T-cell (primary cell): ENCODE results near the gene BBS5. TPM values are rescaled to one million over a fixed set of nuclear protein-coding genes. Genes with fewer than 3 reads are reported as not detected.
A peak's percentile ranks its signal among the peaks of the same experiment; 100 is the strongest.
"Not testable (repeated sequence)": the region's sequence is repeated elsewhere in the genome, so short reads cannot be mapped to it uniquely, and the experiment has no call there.

Experiments
- ATAC-seq, 4 experiments: fragments of 200-7000 bp in 3 of 4; fragments of 150-1000 bp in 1 of 4; cut with Tn5 transposase; replicated peaks in 1 of 4; 1 replicate in 3 of 4; 2 replicates in 1 of 4; pipeline ENCODE4 v1.10.0; 2021; ENCODE audit warnings: moderate library complexity in 3 of 4, mild to moderate bottlenecking in 2 of 4, moderate number of reproducible peaks in 1 of 4
- CTCF ChIA-PET, 2 donors: fragments of 300-600 bp; sonication (Branson Sonifier 250); formaldehyde crosslinking; loops; one replicate each; lab custom pipeline; 2022; ENCODE audit warnings: antibody characterized with exemption in 2 of 2; lab: Charles Lee
- POLR2A ChIA-PET, 2 donors: fragments of 300-600 bp; sonication (Branson Sonifier 250); formaldehyde crosslinking; loops; one replicate each; lab custom pipeline; 2022; ENCODE audit warnings: antibody characterized with exemption in 2 of 2; lab: Charles Lee
- DNase-seq, 35 experiments: peaks; one replicate each; pipeline versions ENCODE4 v3.0.0 to v3.0.0-alpha.2; 2013 to 2023
- H3K27ac ChIP-seq: one replicate; pipeline ENCODE4 v1.5.1; 2013; ENCODE audit warnings: low read length
- H3K27me3 ChIP-seq, 2 experiments: replicated peaks in 1 of 2; 1 replicate in 1 of 2; 2 replicates in 1 of 2; pipeline versions ENCODE4 v1.6.1 to v1.7.0; 2013; ENCODE audit warnings: low read length in 1 of 2, mixed read lengths in 1 of 2; ENCODE audit not compliant: control insufficient read depth in 2 of 2, insufficient read depth in 2 of 2; ENCODE audit errors: extremely low read depth in 1 of 2
- H3K36me3 ChIP-seq, 2 donors: 1 replicate in 1 of 2; 2 replicates in 1 of 2; pipeline versions ENCODE4 v1.6.1 to v1.7.0; 2013; ENCODE audit warnings: low read length in 1 of 2; ENCODE audit not compliant: control insufficient read depth in 2 of 2, insufficient read depth in 1 of 2; ENCODE audit errors: extremely low read depth in 1 of 2
- H3K4me1 ChIP-seq, 2 experiments: 1 replicate in 1 of 2; 2 replicates in 1 of 2; pipeline versions ENCODE4 v1.6.1 to v1.7.0; 2013; ENCODE audit warnings: low read length in 2 of 2, mixed read lengths in 1 of 2; ENCODE audit not compliant: insufficient read depth in 2 of 2, control insufficient read depth in 1 of 2; ENCODE audit errors: extremely low read depth in 1 of 2
- H3K4me3 ChIP-seq, 2 donors: 1 replicate in 1 of 2; 2 replicates in 1 of 2; pipeline versions ENCODE4 v1.5.1 to v1.7.0; 2013; ENCODE audit warnings: mild to moderate bottlenecking in 2 of 2, low read length in 1 of 2, moderate library complexity in 1 of 2; ENCODE audit not compliant: control insufficient read depth in 1 of 2; ENCODE audit errors: extremely low read depth in 1 of 2
- H3K9me3 ChIP-seq: 2 replicates; pipeline ENCODE4 v1.7.0; 2013
- H3K27ac Mint-ChIP-seq, 2 donors: one replicate each; pipeline ENCODE4 v1.8.0; 2020 to 2021; ENCODE audit warnings: mild to moderate bottlenecking in 2 of 2, mixed read lengths in 2 of 2
- H3K27me3 Mint-ChIP-seq, 2 donors: one replicate each; pipeline ENCODE4 v1.8.0; 2021 to 2022; ENCODE audit warnings: mixed read lengths in 2 of 2
- H3K36me3 Mint-ChIP-seq: one replicate; pipeline ENCODE4 v1.8.0; 2021; ENCODE audit warnings: mixed read lengths
- H3K4me1 Mint-ChIP-seq, 3 donors: one replicate each; pipeline ENCODE4 v1.8.0; 2020 to 2022; ENCODE audit warnings: mixed read lengths in 3 of 3, mild to moderate bottlenecking in 1 of 3
- H3K4me3 Mint-ChIP-seq, 3 donors: one replicate each; pipeline ENCODE4 v1.8.0; 2020 to 2022; ENCODE audit warnings: mild to moderate bottlenecking in 3 of 3, mixed read lengths in 3 of 3, moderate library complexity in 3 of 3
- H3K9me3 Mint-ChIP-seq, 3 donors: one replicate each; pipeline ENCODE4 v1.8.0; 2020 to 2022; ENCODE audit warnings: mixed read lengths in 3 of 3
- WGBS: methylation state at CpG from one replicate; pipeline ENCODE4 v1.1.5; 2013; ENCODE audit warnings: missing lambda C conversion rate; ENCODE audit not compliant: insufficient coverage; 5-methylcytosine and 5-hydroxymethylcytosine counted together
- total RNA-seq, 35 experiments: library from RNA in 6 of 35; stranded (reverse) in 6 of 35; fragments of 120-200 nt in 1 of 35; gene quantifications; one replicate each; pipeline versions ENCODE4 v1.2.1 to v1.2.4 and lab custom pipeline; 2013 to 2026

The BBS5 gene
- total RNA-seq, 5 donors from 2014 or later (not counting 1 experiment from before 2014, with no cell fraction given), result 1.8 to 3.0 (median 2.0) TPM

DNA sequence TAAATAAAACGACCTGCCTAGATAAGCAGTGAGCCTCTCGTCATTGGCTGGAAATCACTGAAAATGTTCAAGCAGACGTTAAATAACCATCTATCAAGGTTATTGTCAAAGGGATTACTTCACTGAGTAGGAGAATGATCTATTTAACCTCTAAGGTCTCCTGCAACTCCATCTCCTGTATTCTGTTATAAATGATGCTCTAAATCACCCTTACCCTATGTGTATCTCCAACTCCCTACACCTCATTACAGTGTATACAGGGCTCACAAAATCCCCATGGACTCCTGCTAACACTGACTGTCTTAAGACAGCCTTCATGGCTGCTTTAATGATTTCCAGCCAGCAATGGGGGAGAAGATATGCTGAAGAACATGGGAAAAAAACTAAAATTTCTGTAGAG is 31.0 kb upstream of the BBS5 start:
- H3K27ac Mint-ChIP-seq, result no peak overlapping the region

DNA sequence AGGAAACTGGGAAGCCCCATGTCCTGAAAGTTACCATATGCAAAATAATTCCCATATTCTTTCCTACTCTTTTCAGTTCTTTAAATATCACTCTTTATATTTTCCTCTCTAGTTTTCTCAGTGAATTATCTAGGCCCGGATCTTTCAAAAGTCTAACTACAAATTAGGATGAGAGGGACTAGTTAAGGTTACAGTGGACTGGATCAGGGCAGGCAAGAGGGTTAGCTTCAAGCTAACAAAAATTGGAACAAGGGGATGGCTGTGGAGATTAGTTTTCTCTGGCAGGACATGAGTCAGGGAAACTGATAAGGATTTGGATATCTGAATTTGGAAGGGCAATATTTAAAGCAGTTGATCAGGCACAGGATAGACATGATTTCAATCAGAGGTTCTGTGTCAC is 30.4 kb upstream of the BBS5 start:
- Mint-ChIP-seq H3K9me3 (no peaks in the 10 kb centered on the region), H3K4me1 (no peaks in the 10 kb centered on the region), H3K4me3 (no peak overlapping the region), H3K27me3 (peaks cover 8% of the 10 kb centered on the region in 2 donors), H3K27ac (no peak overlapping the region), H3K36me3 (no peaks in the 10 kb centered on the region)
- Histone ChIP-seq H3K4me1 (no peaks in the 10 kb centered on the region), H3K27me3 (no peaks in the 10 kb centered on the region), H3K4me3 (no peak overlapping the region), H3K27ac (no peak overlapping the region), H3K36me3 (no peaks in the 10 kb centered on the region), H3K9me3 (no peaks in the 10 kb centered on the region)
- DNase-seq (no peak), ATAC-seq (no peak)
- POLR2A ChIA-PET, result no interaction called here
- no CpG with 5 or more reads among the region's 1 CpG for WGBS
- CTCF ChIA-PET, result no interaction called here

More for the DNA sequence above, 31.0 kb upstream of the BBS5 start:
- Mint-ChIP-seq H3K27me3 (peaks cover 4 to 8% of the 10 kb centered on the region in 2 donors), H3K9me3 (no peaks in the 10 kb centered on the region), H3K4me3 (no peak overlapping the region), H3K36me3 (no peaks in the 10 kb centered on the region), H3K4me1 (no peaks in the 10 kb centered on the region)
- CTCF ChIA-PET, result no interaction called here
- no CpG with 5 or more reads among the region's 3 CpGs for WGBS
- DNase-seq (no peak), ATAC-seq (no peak)
- Histone ChIP-seq H3K27me3 (no peaks in the 10 kb centered on the region), H3K4me3 (no peak overlapping the region), H3K9me3 (no peaks in the 10 kb centered on the region), H3K27ac (no peak overlapping the region), H3K36me3 (no peaks in the 10 kb centered on the region), H3K4me1 (no peaks in the 10 kb centered on the region)
- POLR2A ChIA-PET, result no interaction called here

DNA sequence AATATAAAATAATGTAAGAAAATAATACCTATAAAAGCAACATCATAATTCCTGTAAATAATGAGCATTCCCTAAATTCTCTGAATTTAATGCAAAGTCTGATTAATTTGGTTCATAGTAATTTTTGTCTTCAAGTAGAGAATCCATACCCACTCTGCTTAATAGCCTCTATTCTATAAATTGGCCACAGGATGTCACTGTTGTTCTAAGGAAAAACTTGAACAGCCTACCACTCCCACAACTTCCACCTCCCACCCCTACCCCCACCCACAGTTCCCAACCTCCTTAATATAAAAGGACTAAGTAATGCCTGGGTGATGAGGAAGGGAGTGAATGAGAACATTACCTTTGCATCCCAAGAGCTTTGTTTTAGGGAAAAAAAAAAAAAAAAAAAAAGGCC is 27.2 kb upstream of the BBS5 start:
- ATAC-seq (no peak), DNase-seq (peak in 1 of 35 experiments; percentile 25)
- Histone ChIP-seq H3K27me3 (no peaks in the 10 kb centered on the region), H3K4me3 (no peak overlapping the region), H3K36me3 (no peaks in the 10 kb centered on the region), H3K9me3 (no peaks in the 10 kb centered on the region), H3K4me1 (no peaks in the 10 kb centered on the region), H3K27ac (no peak overlapping the region)
- ChIA-PET CTCF (interaction anchor here (0.6 to 1.3 kb wide), 10 partner anchors 11 to 1686 kb away, joined by 3 to 9 read pairs (median 5); no protein-coding TSS in a partner anchor), POLR2A (interaction anchor here (0.6 kb wide), 3 partner anchors 12 to 515 kb away, joined by 3 to 7 read pairs (median 3); no protein-coding TSS in a partner anchor)
- no peak overlapping the region for H3K27ac Mint-ChIP-seq
- H3K4me3 Mint-ChIP-seq, result no peak overlapping the region
- H3K36me3 Mint-ChIP-seq, result no peaks in the 10 kb centered on the region
- H3K27me3 Mint-ChIP-seq, result peaks cover 4 to 11% of the 10 kb centered on the region in 2 donors
- H3K9me3 Mint-ChIP-seq, result peaks cover 0 to 3% (median 0%) of the 10 kb centered on the region in 3 donors
- H3K4me1 Mint-ChIP-seq, result no peaks in the 10 kb centered on the region

DNA sequence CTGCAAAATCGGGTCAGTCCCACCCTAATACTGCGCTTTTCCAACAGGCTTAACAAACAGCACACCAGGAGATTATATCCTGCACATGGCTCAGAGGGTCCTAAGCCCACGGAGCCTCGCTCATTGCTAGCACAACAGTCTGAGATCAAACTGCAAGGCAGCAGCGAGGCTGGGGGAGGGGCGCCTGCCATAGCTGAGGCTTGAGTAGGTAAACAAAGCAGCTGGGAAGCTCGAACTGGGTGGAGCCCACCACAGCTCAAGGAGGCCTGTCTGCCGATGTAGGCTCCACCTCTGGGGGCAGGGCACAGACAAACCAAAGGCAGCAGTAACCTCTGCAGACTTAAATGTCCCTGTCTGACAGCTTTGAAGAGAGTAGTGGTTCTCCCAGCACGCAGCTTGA is 26.2 kb upstream of the BBS5 start:
- H3K4me1 Mint-ChIP-seq, H3K27me3 ChIP-seq, DNase-seq, H3K4me3 Mint-ChIP-seq, H3K27ac Mint-ChIP-seq, H3K27ac ChIP-seq, H3K36me3 ChIP-seq, H3K9me3 Mint-ChIP-seq, H3K9me3 ChIP-seq, H3K4me3 ChIP-seq, ATAC-seq, H3K36me3 Mint-ChIP-seq, H3K4me1 ChIP-seq, POLR2A ChIA-PET: not testable (repeated sequence)
- WGBS, result 78% methylated on average over 9 of the region's 9 CpGs
- peaks cover 3 to 11% of the 10 kb centered on the region in 2 donors for H3K27me3 Mint-ChIP-seq
- CTCF ChIA-PET, result interaction anchor here in 1 of 2 donors (0.6 kb wide), 1 partner anchor 417 kb away, joined by 3 read pairs; no protein-coding TSS in a partner anchor

DNA sequence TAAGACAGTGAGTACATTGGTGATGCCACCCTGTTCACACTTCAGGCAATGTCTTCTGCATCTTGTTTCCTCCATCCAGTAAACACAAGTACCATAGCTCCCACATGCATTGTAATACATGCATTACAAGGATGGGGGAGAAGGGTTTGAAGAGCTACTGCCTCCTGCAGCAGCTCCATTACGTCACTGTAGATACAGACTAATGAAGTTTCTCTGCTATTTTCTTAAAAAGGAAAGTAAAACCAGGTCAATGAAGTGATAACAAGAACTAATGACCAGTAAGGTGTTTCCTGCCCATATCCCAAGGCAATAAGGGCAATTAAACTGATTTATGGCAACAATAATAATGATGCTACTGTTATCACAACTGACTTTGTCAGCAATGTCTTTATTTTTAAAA is 18.2 kb upstream of the BBS5 start:
- POLR2A ChIA-PET, result no interaction called here
- Mint-ChIP-seq H3K36me3 (no peaks in the 10 kb centered on the region), H3K4me3 (no peak overlapping the region), H3K27me3 (no peaks in the 10 kb centered on the region), H3K4me1 (peaks cover 0 to 6% (median 5%) of the 10 kb centered on the region in 3 donors), H3K9me3 (peaks cover 0 to 3% (median 0%) of the 10 kb centered on the region in 3 donors), H3K27ac (no peak overlapping the region)
- no peaks in the 10 kb centered on the region for H3K4me1 ChIP-seq
- ATAC-seq (no peak), DNase-seq (no peak)
- H3K27me3 ChIP-seq, result no peaks in the 10 kb centered on the region
- no peaks in the 10 kb centered on the region for H3K36me3 ChIP-seq
- CTCF ChIA-PET, result interaction anchor here in 1 of 2 donors (0.6 kb wide), 1 partner anchor 256 kb away, joined by 4 read pairs; no protein-coding TSS in a partner anchor
- no peaks in the 10 kb centered on the region for H3K9me3 ChIP-seq
- no CpG with 5 or more reads among the region's 1 CpG for WGBS
- H3K4me3 ChIP-seq, result no peak overlapping the region
- no peak overlapping the region for H3K27ac ChIP-seq

DNA sequence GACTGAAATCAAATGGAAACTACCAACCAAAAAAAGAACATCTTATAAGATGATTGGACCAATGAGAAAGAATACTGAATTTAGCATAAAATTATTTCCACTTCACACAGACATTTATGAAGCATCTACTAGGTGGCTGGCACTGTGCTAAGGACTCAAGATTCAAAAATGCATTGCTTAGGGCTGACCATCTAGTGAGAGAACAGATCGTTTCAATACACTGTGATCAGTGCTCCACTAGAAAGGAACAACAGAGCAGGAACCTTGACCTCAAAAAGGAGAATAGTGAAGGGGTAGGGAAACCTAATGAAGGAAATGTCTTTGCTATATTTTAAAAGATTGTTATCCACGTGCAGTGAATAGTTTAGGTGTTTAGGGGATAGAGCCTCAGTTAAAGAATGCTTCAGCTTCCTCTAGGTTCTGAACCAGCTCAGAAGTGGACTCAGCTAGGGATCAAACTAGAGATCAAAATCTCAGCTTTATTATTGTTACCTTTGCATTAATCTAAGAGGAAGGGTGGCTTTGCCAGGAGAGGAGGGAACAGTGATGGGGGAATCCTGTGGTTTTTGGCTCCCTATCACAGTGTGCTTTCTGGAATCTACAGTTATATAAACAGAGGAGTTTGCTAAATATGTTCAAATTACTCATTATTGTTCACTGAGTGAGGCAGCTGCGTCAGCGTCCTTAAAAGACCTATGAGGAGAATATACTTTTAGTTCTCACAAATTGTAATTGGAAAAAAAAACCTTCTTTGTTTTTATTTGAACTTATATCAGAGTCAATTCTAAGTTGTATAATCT is 16.2 kb upstream of the BBS5 start:
- Histone ChIP-seq H3K4me3 (no peak overlapping the region), H3K27ac (no peak overlapping the region), H3K27me3 (no peaks in the 10 kb centered on the region), H3K9me3 (no peaks in the 10 kb centered on the region), H3K4me1 (no peaks in the 10 kb centered on the region), H3K36me3 (no peaks in the 10 kb centered on the region)
- Mint-ChIP-seq H3K27ac (no peak overlapping the region), H3K27me3 (no peaks in the 10 kb centered on the region), H3K4me1 (peaks cover 0 to 6% (median 5%) of the 10 kb centered on the region in 3 donors), H3K4me3 (no peak overlapping the region), H3K9me3 (no peaks in the 10 kb centered on the region), H3K36me3 (no peaks in the 10 kb centered on the region)
- ChIA-PET POLR2A (interaction anchor here (0.6 to 1.1 kb wide), 5 partner anchors 11 to 495 kb away, joined by 3 to 5 read pairs (median 3); no protein-coding TSS in a partner anchor), CTCF (interaction anchor here (0.7 to 1.3 kb wide), 3 partner anchors 11 to 523 kb away, joined by 4 to 7 read pairs (median 5); partner anchors contain the start of gene BBS5 (in 1 of the 2))
- DNase-seq (no peak), ATAC-seq (peak in 1 of 4 experiments; percentile 32)
- 80% methylated on average over 1 of the region's 4 CpGs for WGBS
